Fibroblast of mammary gland (primary cell): ENCODE data around the gene TUSC2.
A peak's percentile ranks its signal among the peaks of the same experiment; 100 is the strongest.

Source experiments
- DNase-seq: peaks from one replicate; pipeline ENCODE4 v3.0.0-alpha.2; 2010; ENCODE audit warnings: low read depth
- H3K4me3 ChIP-seq: 2 replicates; pipeline ENCODE4 v1.5.1; 2011; ENCODE audit warnings: low read depth, mild to moderate bottlenecking, low read length, moderate library complexity; ENCODE audit not compliant: control insufficient read depth
- CTCF ChIP-seq: conservative IDR thresholded peaks from 2 replicates; pipeline ENCODE4 v1.5.1; 2011; ENCODE audit warnings: low read depth, low read length, inconsistent platforms; ENCODE audit not compliant: control insufficient read depth, insufficient read depth

TUSC2 gene

DNA sequence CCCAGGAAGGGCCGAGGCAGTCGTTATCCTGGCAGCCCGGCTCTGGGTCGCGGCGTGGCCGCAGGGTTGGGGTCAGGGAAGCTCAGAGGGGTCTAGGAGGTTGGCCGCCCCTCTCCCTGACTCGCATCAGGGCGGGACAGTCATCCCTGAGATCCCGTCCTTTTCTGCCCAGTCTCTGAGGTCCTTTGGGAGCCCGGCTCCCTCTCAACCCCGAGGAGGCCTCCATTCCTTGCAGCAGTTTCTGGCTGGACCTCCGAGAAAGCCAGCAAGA is 6.0 kb downstream of the TUSC2 start:
- DNase-seq, result no peak
- no peak for TF ChIP-seq CTCF
- peak overlapping the region; percentile 84 for H3K4me3 ChIP-seq

DNA sequence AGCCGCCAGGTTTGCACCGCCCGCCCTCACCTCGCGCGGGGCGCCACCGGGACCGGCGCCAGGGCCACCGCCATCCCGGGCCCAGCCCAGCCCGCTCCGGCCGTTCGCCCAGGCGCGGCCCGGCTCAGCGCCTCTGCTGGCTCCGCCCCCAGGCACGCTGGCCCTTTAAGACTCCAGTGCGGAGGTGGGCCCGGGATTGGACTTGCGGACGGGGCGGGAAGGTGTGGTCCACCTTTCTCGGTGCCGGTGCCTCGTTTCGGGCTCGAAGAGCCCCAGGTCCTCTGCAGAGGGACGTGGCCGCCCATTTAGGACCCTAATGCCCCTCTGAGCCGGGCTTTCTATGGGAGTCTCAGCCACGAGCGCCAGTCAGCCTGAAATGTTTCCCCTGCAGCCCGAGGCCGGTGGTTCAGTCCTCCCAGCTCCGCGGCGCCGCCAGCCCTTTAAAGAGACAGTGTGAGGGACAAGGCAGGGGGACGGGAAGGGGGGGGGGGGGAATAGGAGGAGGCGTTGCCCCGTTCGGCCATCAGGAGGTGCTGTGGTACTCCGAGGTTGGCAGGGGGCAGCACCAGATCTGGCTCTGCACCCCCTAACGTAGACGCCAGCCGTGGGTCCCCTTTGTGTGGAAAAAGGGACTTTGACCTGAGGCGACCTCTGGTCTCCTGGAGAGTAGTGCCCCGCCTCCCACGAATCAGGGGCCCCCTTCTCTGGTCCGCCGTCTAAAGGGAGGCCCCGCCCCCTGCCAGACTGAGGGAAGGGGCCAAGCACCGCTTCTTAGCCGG is 6.5 kb downstream of the TUSC2 start:
- TF ChIP-seq CTCF, result peak; percentile 44
- DNase-seq, result peak; percentile 79
- H3K4me3 ChIP-seq, result peak overlapping the region; percentile 84

DNA sequence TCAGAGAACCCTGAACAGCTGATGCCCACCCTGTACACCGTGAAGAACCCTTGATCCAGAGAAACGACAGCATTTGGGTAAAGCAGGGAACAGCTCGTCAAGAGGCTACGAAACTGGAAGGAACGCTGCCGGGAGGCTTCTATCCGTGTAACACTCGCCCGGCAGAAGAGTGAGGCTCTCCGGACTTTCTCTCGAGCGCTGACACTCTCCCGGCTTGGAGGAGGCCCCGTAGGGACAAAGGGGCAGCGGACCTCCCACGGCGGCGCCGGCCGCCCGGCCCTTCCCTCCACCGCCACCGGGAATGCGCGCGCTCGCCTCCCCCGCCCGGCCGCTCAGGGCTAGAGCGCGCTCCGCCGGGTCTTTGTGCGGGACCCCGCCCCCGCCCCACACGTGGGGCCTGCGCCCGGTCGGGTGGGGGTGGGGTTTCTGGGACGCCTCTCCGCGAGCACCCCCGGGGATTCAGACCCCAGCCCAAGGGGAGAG is 7.1 kb downstream of the TUSC2 start:
- peak; percentile 44 for DNase-seq
- H3K4me3 ChIP-seq, result peak overlapping the region; percentile 84
- TF ChIP-seq CTCF, result no peak

DNA sequence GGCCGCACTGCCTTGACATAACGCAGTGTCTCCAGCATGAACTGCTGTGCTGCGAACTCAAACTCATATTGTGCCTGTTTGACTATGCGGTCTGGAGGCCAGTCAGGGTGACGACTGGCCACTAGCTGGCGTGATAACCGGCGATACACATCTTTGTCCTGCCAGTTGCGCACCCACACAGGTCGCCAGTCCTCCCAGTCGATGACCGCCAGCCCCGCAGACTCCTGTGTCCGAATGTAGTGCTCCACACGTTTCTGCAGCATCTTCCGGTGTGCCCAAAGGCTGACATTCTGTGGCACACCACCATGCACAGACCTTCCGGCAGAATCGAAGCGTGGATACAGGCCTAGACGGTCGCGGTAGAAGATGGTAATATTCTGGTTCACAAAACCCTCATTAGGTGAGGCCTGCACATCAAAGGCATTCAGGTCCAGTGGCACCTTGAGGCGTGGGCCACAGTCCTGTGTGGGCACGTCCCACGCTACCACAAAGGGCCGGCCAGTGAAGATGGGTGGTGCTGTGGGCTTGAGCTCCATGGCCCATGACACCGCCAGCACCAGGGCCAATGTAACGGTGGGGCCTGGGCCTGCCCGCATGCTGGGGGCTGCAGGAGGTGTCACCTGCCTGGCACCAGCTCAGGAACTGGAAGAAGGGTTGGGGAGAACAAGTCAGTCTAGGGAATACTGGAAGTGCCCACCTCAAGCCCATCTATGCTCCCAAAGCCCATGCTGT is 8.0 kb downstream of the TUSC2 start:
- no peak for DNase-seq
- peak overlapping the region; percentile 84 for H3K4me3 ChIP-seq
- no peak for TF ChIP-seq CTCF

- no peak overlapping the region for H3K4me3 ChIP-seq
- no peak for TF ChIP-seq CTCF
- DNase-seq, result no peak
These were observed 8.7 kb downstream of the TUSC2 start for GRCh38 chr3:50319181-50319893.

GRCh38 chr3:50318615-50319014 is 9.4 kb downstream of the TUSC2 start:
- H3K4me3 ChIP-seq, result no peak overlapping the region
- no peak for TF ChIP-seq CTCF
- no peak for DNase-seq
